Vagina (tissue), 2 donors: ENCODE results near the gene PLSCR1.

Source experiments
- CTCF ChIP-seq, 3 experiments: fragments of 450-650 bp in 2 of 3; fragments of 200-600 bp in 1 of 3; sonication (generic) in 1 of 3; IDR thresholded peaks; one replicate each; pipeline ENCODE4 v1.5.1; 2017 to 2019; ENCODE audit warnings: antibody characterized with exemption in 3 of 3, mild to moderate bottlenecking in 2 of 3, moderate library complexity in 2 of 3
- POLR2A ChIP-seq, 2 donors: fragments of 450-650 bp; IDR thresholded peaks; one replicate each; pipeline ENCODE4 v1.6.1; 2017; ENCODE audit warnings: antibody characterized with exemption in 2 of 2, mild to moderate bottlenecking in 2 of 2, moderate library complexity in 2 of 2
- POLR2AphosphoS5 ChIP-seq, 2 donors: sonication (generic); formaldehyde crosslinking; IDR thresholded peaks; one replicate each; pipeline ENCODE4 v1.9.0; 2017; ENCODE audit warnings: antibody characterized with exemption in 2 of 2, mild to moderate bottlenecking in 2 of 2, low read depth in 1 of 2; ENCODE audit not compliant: insufficient read depth in 1 of 2

GRCh38 chr3:146532406-146532805, 12.0 kb downstream of the PLSCR1 start:
- TF ChIP-seq CTCF (IDR thresholded peaks at IDR 0.05) (no peak), POLR2AphosphoS5 (IDR thresholded peaks at IDR 0.05; ENCODE audit: insufficient read depth in 1 of 2, low read depth in 1 of 2) (no peak), POLR2A (IDR thresholded peaks at IDR 0.05) (no peak)
